Transverse colon (tissue), 4 donors: ENCODE measurements around the gene MPL. TPM values are rescaled to one million over a fixed set of nuclear protein-coding genes. Genes with fewer than 3 reads are reported as not detected.

Source experiments
- DNase-seq: peaks from one replicate; pipeline ENCODE4 v3.0.0-alpha.2; 2019
- H3K27ac ChIP-seq, 4 donors: fragments of 200-600 bp; sonication (generic); 2 replicates each; pipeline ENCODE4 v1.5.1; 2016 to 2018; ENCODE audit warnings: inconsistent platforms in 4 of 4
- H3K27me3 ChIP-seq: fragments of 200-600 bp; sonication (generic); 2 replicates; pipeline ENCODE4 v1.5.1; 2017; ENCODE audit warnings: inconsistent platforms
- H3K36me3 ChIP-seq, 4 donors: fragments of 200-600 bp; sonication (generic); 2 replicates each; pipeline ENCODE4 v1.5.1; 2017 to 2019; ENCODE audit warnings: inconsistent platforms in 4 of 4
- H3K4me1 ChIP-seq, 4 donors: fragments of 200-600 bp; sonication (generic); 2 replicates each; pipeline ENCODE4 v1.5.1; 2017 to 2020; ENCODE audit warnings: inconsistent platforms in 4 of 4
- H3K4me3 ChIP-seq, 4 donors: fragments of 200-600 bp; sonication (generic); 1 replicate in 1 of 4; 2 replicates in 3 of 4; pipeline versions ENCODE4 v1.5.1 to v1.6.1; 2017 to 2019; ENCODE audit warnings: inconsistent platforms in 4 of 4
- H3K9me3 ChIP-seq, 2 donors: fragments of 200-600 bp; sonication (generic); 2 replicates each; pipeline ENCODE4 v1.5.1; 2017 to 2019; ENCODE audit warnings: inconsistent platforms in 2 of 2
- EP300 ChIP-seq: sonication (generic); formaldehyde crosslinking; IDR thresholded peaks from one replicate; pipeline ENCODE4 v1.6.1; 2017; ENCODE audit warnings: antibody characterized with exemption, low read depth
- POLR2A ChIP-seq: fragments of 450-650 bp; IDR thresholded peaks from one replicate; pipeline ENCODE4 v1.6.1; 2016; ENCODE audit warnings: antibody characterized with exemption, mild to moderate bottlenecking, moderate library complexity
- POLR2AphosphoS5 ChIP-seq, 3 donors: sonication (generic); formaldehyde crosslinking; IDR thresholded peaks; one replicate each; pipeline ENCODE4 v1.6.1; 2016; ENCODE audit warnings: antibody characterized with exemption in 3 of 3
- WGBS, 2 donors: methylation state at CpG; one replicate each; pipeline ENCODE4 v1.1.5; 2018; ENCODE audit warnings: low coverage in 1 of 2; 5-methylcytosine and 5-hydroxymethylcytosine counted together
- in situ Hi-C, 4 donors: fragments of 200-750 bp; cut with MboI; loops; one replicate each; pipeline versions ENCODE4 v1.15.0 to v1.15.1; 2017; ENCODE audit warnings: low sequenced_read_pairs in 3 of 4, low pct_ligation_motif_present in 1 of 4, low pct_unique_long_range_greater_than_20kb in 1 of 4
- intact Hi-C: fragments of 100-400 bp; cut with DNase I; formaldehyde crosslinking; loops from one replicate; pipeline ENCODE4 v1.15.1; 2023; ENCODE audit warnings: low total_unique reads
- total RNA-seq, 4 donors: library from RNA; depleted of rRNA; stranded (reverse); fragments of >200 nt; gene quantifications; one replicate each; pipeline ENCODE4 v1.1.0, GENCODE V29; 2016
- TF ChIP-seq, protein P1 (sequence below), 5 experiments: fragments of 200-600 bp in 3 of 5; fragments of 450-650 bp in 2 of 5; sonication (generic) in 3 of 5; IDR thresholded peaks; 1 replicate in 2 of 5; 2 replicates in 3 of 5; pipeline ENCODE4 v1.5.1; 2016 to 2017; ENCODE audit warnings: antibody characterized with exemption in 5 of 5, inconsistent platforms in 3 of 5, mild to moderate bottlenecking in 2 of 5, moderate library complexity in 1 of 5

MPL gene
- total RNA-seq, 4 donors from 2014 or later: 0.32 TPM; not detected in 3

- TF ChIP-seq POLR2A (no peak), EP300 (no peak), POLR2AphosphoS5 (IDR thresholded peaks at IDR 0.05) (no peak)
- TF ChIP-seq, protein P1, sequence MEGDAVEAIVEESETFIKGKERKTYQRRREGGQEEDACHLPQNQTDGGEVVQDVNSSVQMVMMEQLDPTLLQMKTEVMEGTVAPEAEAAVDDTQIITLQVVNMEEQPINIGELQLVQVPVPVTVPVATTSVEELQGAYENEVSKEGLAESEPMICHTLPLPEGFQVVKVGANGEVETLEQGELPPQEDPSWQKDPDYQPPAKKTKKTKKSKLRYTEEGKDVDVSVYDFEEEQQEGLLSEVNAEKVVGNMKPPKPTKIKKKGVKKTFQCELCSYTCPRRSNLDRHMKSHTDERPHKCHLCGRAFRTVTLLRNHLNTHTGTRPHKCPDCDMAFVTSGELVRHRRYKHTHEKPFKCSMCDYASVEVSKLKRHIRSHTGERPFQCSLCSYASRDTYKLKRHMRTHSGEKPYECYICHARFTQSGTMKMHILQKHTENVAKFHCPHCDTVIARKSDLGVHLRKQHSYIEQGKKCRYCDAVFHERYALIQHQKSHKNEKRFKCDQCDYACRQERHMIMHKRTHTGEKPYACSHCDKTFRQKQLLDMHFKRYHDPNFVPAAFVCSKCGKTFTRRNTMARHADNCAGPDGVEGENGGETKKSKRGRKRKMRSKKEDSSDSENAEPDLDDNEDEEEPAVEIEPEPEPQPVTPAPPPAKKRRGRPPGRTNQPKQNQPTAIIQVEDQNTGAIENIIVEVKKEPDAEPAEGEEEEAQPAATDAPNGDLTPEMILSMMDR (IDR thresholded peaks at IDR 0.05): no peak
- H3K4me1 ChIP-seq: peaks cover 13 to 35% (median 20%) of the 10 kb centered on the region in 4 donors
- no peak overlapping the region for H3K4me3 ChIP-seq
- intact Hi-C loops: no loop called here
- H3K36me3 ChIP-seq: no peaks in the 10 kb centered on the region
- in situ Hi-C loops: no loop called here
- no peaks in the 10 kb centered on the region for H3K27me3 ChIP-seq
- no peaks in the 10 kb centered on the region for H3K9me3 ChIP-seq
- WGBS, 2 donors: 80 to 91% methylated on average over 3 to 20 of the region's 46 CpGs
- H3K27ac ChIP-seq: no peak overlapping the region
- no peak for DNase-seq
Observed at GRCh38 chr1:43304771-43305300, 32.8 kb upstream of the MPL start.

DNA sequence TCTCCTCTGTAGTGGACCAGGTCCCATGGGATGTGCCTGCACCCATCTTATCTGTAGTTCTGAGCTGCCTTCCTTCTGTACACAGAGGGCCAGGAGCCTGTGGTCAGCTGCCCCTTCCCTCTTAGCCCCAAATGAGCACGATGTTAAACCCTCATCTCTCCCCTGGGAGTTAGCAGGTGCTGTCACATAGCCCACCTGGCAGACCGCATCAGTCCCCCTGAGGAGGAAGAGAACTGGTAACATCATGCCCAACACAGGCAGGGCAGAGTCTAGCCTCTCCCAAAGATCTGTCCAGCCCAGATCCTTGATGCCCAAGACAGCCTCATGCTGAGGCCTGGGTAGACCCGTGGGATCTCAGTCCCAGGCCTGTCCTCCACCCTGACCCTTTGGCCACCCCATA lies 32.2 kb upstream of the MPL start:
- in situ Hi-C loops (no loop called here), intact Hi-C loops (no loop called here)
- Histone ChIP-seq H3K27ac (no peak overlapping the region), H3K9me3 (no peaks in the 10 kb centered on the region), H3K36me3 (no peaks in the 10 kb centered on the region), H3K4me1 (peaks cover 13 to 35% (median 20%) of the 10 kb centered on the region in 4 donors), H3K4me3 (no peak overlapping the region), H3K27me3 (no peaks in the 10 kb centered on the region)
- WGBS, 2 donors: 72% methylated on average over 3 of the region's 3 CpGs; no CpG with 5 or more reads in 1 of the 2 donors
- peak; percentile 7 for DNase-seq
- no peak for TF ChIP-seq POLR2A
- TF ChIP-seq, protein P1 (IDR thresholded peaks at IDR 0.05): no peak
- TF ChIP-seq POLR2AphosphoS5 (IDR thresholded peaks at IDR 0.05): no peak
- TF ChIP-seq EP300: no peak

DNA sequence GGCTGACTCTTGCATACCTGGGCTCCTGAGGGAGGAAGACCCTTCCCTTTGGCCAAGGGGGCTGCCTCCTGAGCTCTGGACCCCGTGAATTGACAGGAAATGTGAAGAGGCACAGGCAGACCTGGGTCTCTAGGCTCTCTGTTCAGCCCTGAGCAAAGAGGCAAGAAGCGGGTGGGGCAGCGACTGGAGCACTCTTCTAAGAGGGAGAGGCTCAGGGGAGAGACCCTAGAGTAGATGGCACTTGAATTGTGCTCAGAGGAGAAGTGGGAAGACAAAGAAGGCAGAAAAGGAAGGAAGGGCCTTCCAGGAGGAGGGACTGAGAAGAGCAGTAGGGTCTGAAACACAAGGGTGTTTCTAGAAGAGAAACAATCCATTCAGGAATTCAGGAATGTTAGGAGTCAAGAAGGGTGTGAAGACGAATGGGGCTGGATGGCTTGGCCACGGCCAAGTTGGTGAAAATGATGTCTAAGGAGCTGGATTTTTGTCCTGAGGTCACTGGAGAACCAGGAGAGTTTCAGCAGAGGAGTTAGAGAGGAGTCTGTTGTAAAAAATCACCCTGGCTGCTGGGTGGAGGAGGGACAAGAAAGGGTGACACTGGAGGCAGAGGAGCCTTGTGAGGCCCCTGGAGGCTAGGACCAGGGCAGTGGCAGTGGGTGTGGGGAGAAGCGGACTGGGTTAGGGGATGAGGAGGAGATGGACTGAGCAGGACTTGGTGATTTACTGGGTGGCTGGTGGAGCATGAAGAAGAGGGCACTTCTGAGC lies 31.5 kb upstream of the MPL start:
- intact Hi-C loops (no loop called here), in situ Hi-C loops (no loop called here)
- no peak overlapping the region for H3K4me3 ChIP-seq
- H3K27me3 ChIP-seq: no peaks in the 10 kb centered on the region
- DNase-seq: no peak
- peaks cover 13 to 35% (median 20%) of the 10 kb centered on the region in 4 donors for H3K4me1 ChIP-seq
- WGBS, 2 donors: 83 to 93% methylated on average over 3 to 6 of the region's 6 CpGs
- H3K27ac ChIP-seq: no peak overlapping the region
- no peak for TF ChIP-seq POLR2AphosphoS5 (IDR thresholded peaks at IDR 0.05)
- no peak for TF ChIP-seq POLR2A
- TF ChIP-seq EP300: no peak
- TF ChIP-seq, protein P1 (IDR thresholded peaks at IDR 0.05): no peak
- no peaks in the 10 kb centered on the region for H3K9me3 ChIP-seq
- no peaks in the 10 kb centered on the region for H3K36me3 ChIP-seq

GRCh38 chr1:43306688-43307457 lies 30.7 kb upstream of the MPL start:
- H3K27ac ChIP-seq: no peak overlapping the region
- no peaks in the 10 kb centered on the region for H3K27me3 ChIP-seq
- intact Hi-C loops (no loop called here), in situ Hi-C loops (no loop called here)
- DNase-seq: no peak
- no peak overlapping the region for H3K4me3 ChIP-seq
- no peaks in the 10 kb centered on the region for H3K9me3 ChIP-seq
- TF ChIP-seq POLR2AphosphoS5 (IDR thresholded peaks at IDR 0.05): no peak
- no peak for TF ChIP-seq POLR2A
- TF ChIP-seq, protein P1 (IDR thresholded peaks at IDR 0.05): no peak
- no peak for TF ChIP-seq EP300
- H3K4me1 ChIP-seq: peaks cover 13 to 33% (median 20%) of the 10 kb centered on the region in 4 donors
- 83 to 100% methylated on average over 1 to 17 of the region's 17 CpGs for WGBS, 2 donors
- no peaks in the 10 kb centered on the region for H3K36me3 ChIP-seq
